H1 (cell line): Measurements from ENCODE around the gene FOXN3. TPM values are rescaled to one million over a fixed set of nuclear protein-coding genes. Genes with fewer than 3 reads are reported as not detected.

Experiments used
- CTCF ChIA-PET: fragments of 300-600 bp; sonication (Branson Sonifier 250); formaldehyde crosslinking; loops from one replicate; lab custom pipeline; 2021; ENCODE audit not compliant: partially characterized antibody; lab: Charles Lee
- POLR2A ChIA-PET: fragments of 300-600 bp; sonication (Branson Sonifier 250); formaldehyde crosslinking; loops from one replicate; lab custom pipeline; 2021; ENCODE audit warnings: inconsistent platforms; ENCODE audit not compliant: partially characterized antibody; lab: Charles Lee
- DNase-seq, 2 experiments: peaks; one replicate each; pipeline versions ENCODE4 v3.0.0 to v3.0.0-alpha.2; 2010 to 2022; ENCODE audit warnings: low spot score in 2 of 2, low read depth in 1 of 2, mixed read lengths in 1 of 2
- FAIRE-seq: peaks from 2 replicates; lab custom pipeline; 2011; peaks lifted over from hg19 to GRCh38; lab: Jason Lieb, UNC
- H2AFZ ChIP-seq: 2 replicates; pipeline ENCODE4 v1.8.1; 2012; ENCODE audit warnings: low read length, inconsistent platforms
- H2AK5ac ChIP-seq: 2 replicates; pipeline ENCODE4 v1.6.1; 2013; ENCODE audit warnings: low read depth, low read length
- H2BK120ac ChIP-seq: replicated peaks from 2 replicates; pipeline ENCODE3; 2013; ENCODE audit warnings: low read depth, low read length, inconsistent platforms
- H2BK12ac ChIP-seq: 2 replicates; pipeline ENCODE4 v1.6.1; 2013; ENCODE audit warnings: low read depth, low read length
- H2BK15ac ChIP-seq: 2 replicates; pipeline ENCODE4 v1.6.1; 2013; ENCODE audit warnings: low read length
- H2BK20ac ChIP-seq: 2 replicates; pipeline ENCODE4 v1.6.1; 2013; ENCODE audit warnings: low read length
- H2BK5ac ChIP-seq: 2 replicates; pipeline ENCODE4 v1.6.1; 2013; ENCODE audit warnings: low read depth, low read length
- H3K14ac ChIP-seq: 2 replicates; pipeline ENCODE4 v1.6.1; 2013; ENCODE audit warnings: inconsistent platforms; ENCODE audit not compliant: insufficient read length
- H3K18ac ChIP-seq: 2 replicates; pipeline ENCODE4 v1.6.1; 2013; ENCODE audit warnings: low read length; ENCODE audit errors: extremely low read depth
- H3K23ac ChIP-seq: 2 replicates; pipeline ENCODE4 v1.6.1; 2013; ENCODE audit warnings: inconsistent platforms; ENCODE audit not compliant: insufficient read length
- H3K23me2 ChIP-seq: 2 replicates; pipeline ENCODE4 v1.6.1; 2013; ENCODE audit warnings: low read depth, low read length
- H3K27ac ChIP-seq: 2 replicates; pipeline ENCODE4 v1.6.1; 2011; ENCODE audit warnings: low read depth, low read length, inconsistent platforms
- H3K27me3 ChIP-seq, 4 experiments: replicated peaks in 1 of 4; 1 replicate in 1 of 4; 2 replicates in 3 of 4; pipeline versions ENCODE4 v1.6.1 to v1.8.1; 2011 to 2013; ENCODE audit warnings: low read length in 3 of 4, mild to moderate bottlenecking in 3 of 4, inconsistent platforms in 2 of 4, mixed read lengths in 2 of 4, moderate library complexity in 1 of 4; ENCODE audit not compliant: control insufficient read depth in 3 of 4, insufficient read depth in 3 of 4; ENCODE audit errors: extremely low read depth in 1 of 4
- H3K36me3 ChIP-seq, 4 experiments: 2 replicates each; pipeline versions ENCODE4 v1.6.1 to v1.8.1; 2011 to 2013; ENCODE audit warnings: mild to moderate bottlenecking in 4 of 4, low read length in 3 of 4, moderate library complexity in 2 of 4, control low read depth in 1 of 4, inconsistent platforms in 1 of 4; ENCODE audit not compliant: insufficient read depth in 4 of 4, control insufficient read depth in 2 of 4
- H3K4ac ChIP-seq: replicated peaks from 2 replicates; pipeline ENCODE3; 2013; ENCODE audit warnings: low read length, low read depth, mixed read lengths, inconsistent platforms; ENCODE audit not compliant: insufficient read length
- H3K4me1 ChIP-seq, 4 experiments: replicated peaks in 1 of 4; 1 replicate in 1 of 4; 2 replicates in 3 of 4; pipeline versions ENCODE4 v1.6.1 to v1.8.1; 2011 to 2013; ENCODE audit warnings: low read length in 3 of 4, inconsistent platforms in 2 of 4, mixed read lengths in 1 of 4; ENCODE audit not compliant: insufficient read depth in 4 of 4, control insufficient read depth in 3 of 4
- H3K4me2 ChIP-seq, 2 experiments: 2 replicates each; pipeline versions ENCODE4 v1.6.1 to v1.8.1; 2011 to 2013; ENCODE audit warnings: low read depth in 2 of 2, low read length in 2 of 2, control low read depth in 1 of 2, inconsistent platforms in 1 of 2, mild to moderate bottlenecking in 1 of 2; ENCODE audit not compliant: insufficient read depth in 1 of 2
- H3K4me3 ChIP-seq, 4 experiments: fragments of 200-600, 300-600 bp in 1 of 4; sonication (generic), shearing (Covaris generic), sonication (Bioruptor Twin) in 1 of 4; 2 replicates each; pipeline versions ENCODE4 v1.5.1 to v1.8.1; 2011 to 2016; ENCODE audit warnings: low read length in 4 of 4, low read depth in 3 of 4, control low read depth in 2 of 4, inconsistent platforms in 2 of 4, mild to moderate bottlenecking in 2 of 4, mixed read lengths in 1 of 4, moderate library complexity in 1 of 4; ENCODE audit not compliant: insufficient read depth in 2 of 4; ENCODE audit errors: extremely low read depth in 1 of 4
- H3K56ac ChIP-seq: replicated peaks from 2 replicates; pipeline ENCODE3; 2013; ENCODE audit warnings: low read depth, mild to moderate bottlenecking, mixed read lengths, low read length, inconsistent platforms; ENCODE audit not compliant: insufficient read length
- H3K79me1 ChIP-seq: 2 replicates; pipeline ENCODE4 v1.6.1; 2013; ENCODE audit warnings: low read depth, low read length, control low read depth
- H3K79me2 ChIP-seq, 2 experiments: 2 replicates each; pipeline versions ENCODE4 v1.6.1 to v1.8.1; 2012 to 2013; ENCODE audit warnings: low read length in 2 of 2, mild to moderate bottlenecking in 2 of 2, inconsistent platforms in 1 of 2; ENCODE audit not compliant: insufficient read depth in 2 of 2, control insufficient read depth in 1 of 2
- H3K9ac ChIP-seq, 4 experiments: replicated peaks in 1 of 4; 1 replicate in 1 of 4; 2 replicates in 3 of 4; pipeline versions ENCODE4 v1.6.1 to v1.8.1; 2011 to 2013; ENCODE audit warnings: low read depth in 3 of 4, low read length in 3 of 4, control low read depth in 2 of 4, mild to moderate bottlenecking in 2 of 4, moderate library complexity in 2 of 4, inconsistent platforms in 1 of 4; ENCODE audit errors: extremely low read depth in 1 of 4
- H3K9me3 ChIP-seq, 2 experiments: 2 replicates each; pipeline versions ENCODE4 v1.6.1 to v1.8.1; 2012 to 2013; ENCODE audit warnings: mild to moderate bottlenecking in 2 of 2, moderate library complexity in 2 of 2, control low read depth in 1 of 2, inconsistent platforms in 1 of 2, low read depth in 1 of 2, low read length in 1 of 2, mixed read lengths in 1 of 2; ENCODE audit not compliant: insufficient read depth in 2 of 2
- H4K20me1 ChIP-seq, 2 experiments: replicated peaks in 1 of 2; 2 replicates each; pipeline versions ENCODE3 to v1.8.1; 2011 to 2013; ENCODE audit warnings: inconsistent platforms in 2 of 2, low read length in 2 of 2, mild to moderate bottlenecking in 1 of 2; ENCODE audit not compliant: insufficient read depth in 2 of 2, control insufficient read depth in 1 of 2
- H4K5ac ChIP-seq: 2 replicates; pipeline ENCODE4 v1.6.1; 2013; ENCODE audit warnings: low read length, low read depth, mixed read lengths, inconsistent platforms; ENCODE audit not compliant: insufficient read length
- H4K8ac ChIP-seq: 2 replicates; pipeline ENCODE4 v1.8.0; 2013; ENCODE audit warnings: mild to moderate bottlenecking, moderate library complexity, low read length, inconsistent platforms; ENCODE audit not compliant: insufficient read depth; ENCODE audit errors: extremely low read depth
- H4K91ac ChIP-seq: replicated peaks from 2 replicates; pipeline ENCODE3; 2013; ENCODE audit warnings: low read length, mixed read lengths, inconsistent platforms; ENCODE audit not compliant: insufficient read length
- BACH1 ChIP-seq: IDR thresholded peaks from 2 replicates; pipeline ENCODE4 v1.6.1; 2012; ENCODE audit warnings: low read length, improper control_type of control experiment
- EZH2 ChIP-seq: fragments of 200-600 bp; sonication (generic); IDR thresholded peaks from 2 replicates; pipeline ENCODE4 v1.7.1; 2012; ENCODE audit warnings: low read depth, mild to moderate bottlenecking, moderate library complexity, low read length, inconsistent platforms; ENCODE audit not compliant: severe bottlenecking
- GABPA ChIP-seq: IDR thresholded peaks from 2 replicates; pipeline ENCODE4 v1.6.1; 2011; ENCODE audit warnings: mild to moderate bottlenecking, low read length, moderate library complexity, borderline replicate concordance; ENCODE audit not compliant: insufficient read depth
- SP2 ChIP-seq: IDR thresholded peaks from 2 replicates; pipeline ENCODE4 v1.6.1; 2012; ENCODE audit warnings: mild to moderate bottlenecking, low read length, inconsistent platforms
- WGBS, 2 experiments: shearing (Covaris generic) in 1 of 2; methylation state at CpG; one replicate each; pipeline versions ENCODE4 v1.1.6 to v1.1.7; 2013 to 2015; ENCODE audit warnings: low lambda C conversion rate in 2 of 2, mixed read lengths in 2 of 2, inconsistent platforms in 1 of 2, low coverage in 1 of 2, missing lambda C conversion rate in 1 of 2; ENCODE audit not compliant: insufficient replicate concordance in 2 of 2, insufficient coverage in 1 of 2, insufficient read length in 1 of 2; ENCODE audit errors: extremely low coverage in 1 of 2, missing lambda C conversion rate in 1 of 2; 5-methylcytosine and 5-hydroxymethylcytosine counted together
- polyA plus RNA-seq, 7 experiments: library from polyadenylated mRNA; depleted of rRNA in 3 of 7; stranded (reverse) in 5 of 7; unstranded in 2 of 7; fragments of >200 nt in 5 of 7; fragments of 200-250 nt in 2 of 7; gene quantifications; 1 replicate in 5 of 7; 2 replicates in 1 of 7; 4 replicates in 1 of 7; pipeline versions ENCODE4 v1.2.1 to v1.2.3, GENCODE V29; 2011 to 2013; ENCODE audit warnings: missing spikeins in 2 of 7, mixed read lengths in 2 of 7
- total RNA-seq: library from RNA; stranded (reverse); fragmentation: NEBNext Ultra II Directional; extraction: Animal tissue kit (Norgen Biotek cat#: 25700); gene quantifications from 2 replicates; pipeline ENCODE4 v1.2.1, GENCODE V29; 2021
- TF ChIP-seq, protein P1 (sequence below): IDR thresholded peaks from 2 replicates; pipeline ENCODE4 v1.6.1; 2011; ENCODE audit warnings: low read length, improper control_type of control experiment

FOXN3 gene
- total and polyA plus RNA-seq, 2 of the 8 experiments (the other 6 are each of a cell fraction or from before 2014, with no cell fraction given) = 52.6 to 178 TPM

GRCh38 chr14:89282191-89282590 lies 134.8 kb downstream of the FOXN3 start:
- Histone ChIP-seq H3K4me1 (peaks cover 0 to 14% (median 3%) of the 10 kb centered on the region in 4 experiments; a peak in 2 of 7 replicates), H3K9me3 (no peaks in the 10 kb centered on the region), H4K91ac (no peak overlapping the region), H3K23me2 (no peaks in the 10 kb centered on the region), H3K56ac (no peak overlapping the region), H3K27me3 (no peaks in the 10 kb centered on the region), H3K4me3 (no peak overlapping the region), H3K79me1 (peaks cover 5% of the 10 kb centered on the region; the same call in 1 of the 2 replicates), H4K5ac (no peak overlapping the region), H4K20me1 (peaks cover 0 to 5% of the 10 kb centered on the region in 2 experiments), H3K4me2 (no peak overlapping the region), H2BK15ac (no peak overlapping the region), H3K79me2 (peaks cover 0 to 91% of the 10 kb centered on the region in 2 experiments; a peak in 2 of 4 replicates), H2BK120ac (no peak overlapping the region), H3K14ac (no peak overlapping the region), H4K8ac (no peak overlapping the region), H3K36me3 (peaks cover 0 to 15% (median 5%) of the 10 kb centered on the region in 4 experiments; a peak in 3 of 8 replicates), H3K9ac (no peak overlapping the region), H3K4ac (no peak overlapping the region), H2BK12ac (no peak overlapping the region), H3K18ac (no peak overlapping the region), H2AK5ac (no peak overlapping the region), H3K23ac (no peak overlapping the region), H3K27ac (no peak overlapping the region), H2BK20ac (no peak overlapping the region), H2BK5ac (no peak overlapping the region), H2AFZ (no peak overlapping the region)
- no peak for DNase-seq
- ChIA-PET POLR2A (interaction anchor here (1.9 kb wide), 1 partner anchor 9 kb away, joined by 7 read pairs; no protein-coding TSS in a partner anchor), CTCF (interaction anchor here (2.0 kb wide), 1 partner anchor 255 kb away, joined by 7 read pairs; no protein-coding TSS in a partner anchor)
- no peak for FAIRE-seq
- 92% methylated on average over 4 of the region's 4 CpGs; no CpG with 5 or more reads in 1 of the 2 experiments for WGBS, 2 experiments
- no peak for TF ChIP-seq SP2
- no peak for TF ChIP-seq BACH1
- TF ChIP-seq EZH2 = no peak
- no peak for TF ChIP-seq GABPA
- TF ChIP-seq, protein P1, sequence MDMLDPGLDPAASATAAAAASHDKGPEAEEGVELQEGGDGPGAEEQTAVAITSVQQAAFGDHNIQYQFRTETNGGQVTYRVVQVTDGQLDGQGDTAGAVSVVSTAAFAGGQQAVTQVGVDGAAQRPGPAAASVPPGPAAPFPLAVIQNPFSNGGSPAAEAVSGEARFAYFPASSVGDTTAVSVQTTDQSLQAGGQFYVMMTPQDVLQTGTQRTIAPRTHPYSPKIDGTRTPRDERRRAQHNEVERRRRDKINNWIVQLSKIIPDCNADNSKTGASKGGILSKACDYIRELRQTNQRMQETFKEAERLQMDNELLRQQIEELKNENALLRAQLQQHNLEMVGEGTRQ = no peak
